Activated naive CD4-positive, alpha-beta T cell treated with anti-CD3 and anti-CD28 coated beads, Interleukin-2, amount 50 U/mL, for 72 hours (primary cell): ENCODE results near the gene SIGLEC1. TPM values are rescaled to one million over a fixed set of nuclear protein-coding genes. Genes with fewer than 3 reads are reported as not detected.
A peak's percentile ranks its signal among the peaks of the same experiment; 100 is the strongest.

ENCODE experiments used
- ATAC-seq, 2 donors: fragments of 150-1000 bp; cut with Tn5 transposase; 2 replicates each; pipeline ENCODE4 v1.10.0; 2021; ENCODE audit warnings: mild to moderate bottlenecking in 2 of 2, moderate library complexity in 2 of 2
- DNase-seq, 2 donors: peaks; one replicate each; pipeline ENCODE4 v3.0.0; 2021 to 2022; ENCODE audit warnings: low spot score in 2 of 2
- H3K27ac Mint-ChIP-seq, 2 donors: one replicate each; pipeline ENCODE4 v1.8.0; 2022; ENCODE audit warnings: mild to moderate bottlenecking in 2 of 2, mixed read lengths in 2 of 2
- H3K36me3 Mint-ChIP-seq, 2 donors: one replicate each; pipeline ENCODE4 v1.8.0; 2022; ENCODE audit warnings: mixed read lengths in 2 of 2
- H3K9me3 Mint-ChIP-seq, 2 donors: one replicate each; pipeline ENCODE4 v1.8.0; 2022; ENCODE audit warnings: mixed read lengths in 2 of 2
- total RNA-seq, 2 donors: library from RNA; stranded (reverse); gene quantifications; one replicate each; pipeline ENCODE4 v1.2.3, GENCODE V29; 2022

The SIGLEC1 gene
- total RNA-seq, 2 donors from 2014 or later = 0.14 TPM; not detected in 1

DNA sequence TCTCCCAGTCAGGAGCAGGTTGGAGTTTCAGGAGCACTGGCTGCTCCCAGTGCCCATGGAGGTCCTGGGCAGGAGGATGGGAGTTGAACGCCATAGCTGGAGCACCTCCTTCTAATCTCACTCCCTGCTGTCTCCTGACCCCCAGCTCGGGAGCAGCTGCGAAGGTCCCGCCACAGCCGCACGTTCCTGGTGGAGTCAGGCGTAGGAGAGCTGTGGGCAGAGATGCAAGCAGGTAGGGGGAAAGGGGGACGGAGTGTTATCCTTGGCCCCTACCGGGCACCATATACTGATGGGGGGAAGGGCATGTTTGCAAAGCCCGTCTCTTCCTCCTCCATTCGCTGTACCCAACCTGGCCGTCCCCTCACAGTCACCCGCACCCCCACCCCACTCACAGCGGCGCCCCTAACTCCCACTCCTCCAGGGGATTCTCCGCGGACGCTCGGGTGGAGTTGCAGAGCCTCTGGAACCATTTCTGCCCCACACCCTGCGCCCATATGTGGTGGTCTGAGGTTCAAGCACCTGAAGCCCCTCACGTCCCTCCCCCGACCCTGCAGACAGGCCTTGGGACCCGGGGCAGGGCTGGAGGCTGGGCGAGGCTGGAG is 36.8 kb upstream of the SIGLEC1 start:
- no peak overlapping the region for H3K27ac Mint-ChIP-seq
- no peaks in the 10 kb centered on the region for H3K36me3 Mint-ChIP-seq
- ATAC-seq = no peak
- DNase-seq = no peak
- no peaks in the 10 kb centered on the region for H3K9me3 Mint-ChIP-seq

DNA sequence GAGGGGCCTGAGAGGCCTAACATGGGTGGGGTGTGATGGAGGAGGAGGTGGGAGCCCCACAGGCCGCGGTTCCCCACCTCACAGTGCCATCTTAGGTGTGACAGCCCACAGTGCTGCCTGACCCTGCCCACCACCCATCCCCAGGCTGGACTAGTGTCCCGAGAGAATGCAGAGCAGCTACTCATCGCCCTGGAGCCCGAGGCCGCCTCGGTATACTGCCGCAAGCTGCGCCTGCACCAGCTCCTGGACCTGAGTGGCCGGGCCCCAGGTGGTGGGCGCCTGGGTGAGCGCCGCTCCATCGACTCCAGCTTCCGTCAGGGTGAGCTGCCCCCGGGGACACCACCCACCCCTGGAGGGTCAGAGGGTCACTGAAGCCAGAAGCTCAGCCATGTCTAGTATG is 35.7 kb upstream of the SIGLEC1 start:
- DNase-seq (no peak), ATAC-seq (no peak)
- no peak overlapping the region for H3K27ac Mint-ChIP-seq
- H3K9me3 Mint-ChIP-seq = no peaks in the 10 kb centered on the region
- no peaks in the 10 kb centered on the region for H3K36me3 Mint-ChIP-seq

DNA sequence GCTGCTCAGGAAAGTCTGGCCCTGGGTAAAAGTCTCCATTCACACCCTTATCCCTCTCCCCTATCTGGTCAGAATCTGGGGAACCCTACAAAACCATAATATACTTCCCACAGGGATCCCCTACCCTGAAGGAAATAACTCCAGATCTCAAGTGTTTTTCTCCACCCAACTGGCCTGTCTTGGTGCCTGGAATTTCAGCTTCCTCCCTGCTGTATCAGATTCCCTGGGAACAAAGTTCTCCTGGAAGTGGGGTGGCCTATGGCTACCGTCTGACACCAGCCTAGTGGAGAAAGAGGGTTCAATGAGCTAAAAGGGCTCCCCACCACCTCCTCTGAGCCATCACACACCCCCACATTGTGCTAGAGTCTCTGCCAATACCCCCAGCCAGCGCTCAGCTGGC is 35.1 kb upstream of the SIGLEC1 start:
- no peaks in the 10 kb centered on the region for H3K9me3 Mint-ChIP-seq
- no peak for DNase-seq
- H3K27ac Mint-ChIP-seq = no peak overlapping the region
- H3K36me3 Mint-ChIP-seq = no peaks in the 10 kb centered on the region
- no peak for ATAC-seq

DNA sequence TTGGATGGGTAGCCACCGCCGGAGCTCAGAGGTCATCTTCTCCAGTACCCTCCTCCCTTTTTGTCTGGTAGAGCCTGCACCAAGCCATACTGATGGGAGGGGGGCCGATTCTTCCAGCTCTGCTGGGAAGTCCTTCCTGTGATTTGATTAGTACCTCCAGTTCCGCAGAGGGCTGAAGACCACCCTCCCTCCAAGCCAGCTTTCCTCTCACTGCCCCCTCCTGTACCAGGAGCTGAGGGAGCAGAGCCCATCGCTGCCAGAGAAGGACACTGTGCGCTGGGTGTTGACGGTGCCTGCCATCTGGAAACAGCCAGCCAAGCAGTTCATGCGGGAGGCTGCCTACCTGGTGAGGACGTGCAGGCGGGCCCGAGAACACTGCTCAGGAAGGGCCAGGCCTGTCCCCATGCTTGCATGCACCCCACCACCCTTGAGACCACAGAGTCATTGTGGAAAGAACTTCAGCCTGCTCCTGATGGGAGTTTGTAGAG is 33.3 kb upstream of the SIGLEC1 start:
- ATAC-seq (no peak), DNase-seq (no peak)
- Mint-ChIP-seq H3K36me3 (no peaks in the 10 kb centered on the region), H3K27ac (no peak overlapping the region), H3K9me3 (no peaks in the 10 kb centered on the region)

DNA sequence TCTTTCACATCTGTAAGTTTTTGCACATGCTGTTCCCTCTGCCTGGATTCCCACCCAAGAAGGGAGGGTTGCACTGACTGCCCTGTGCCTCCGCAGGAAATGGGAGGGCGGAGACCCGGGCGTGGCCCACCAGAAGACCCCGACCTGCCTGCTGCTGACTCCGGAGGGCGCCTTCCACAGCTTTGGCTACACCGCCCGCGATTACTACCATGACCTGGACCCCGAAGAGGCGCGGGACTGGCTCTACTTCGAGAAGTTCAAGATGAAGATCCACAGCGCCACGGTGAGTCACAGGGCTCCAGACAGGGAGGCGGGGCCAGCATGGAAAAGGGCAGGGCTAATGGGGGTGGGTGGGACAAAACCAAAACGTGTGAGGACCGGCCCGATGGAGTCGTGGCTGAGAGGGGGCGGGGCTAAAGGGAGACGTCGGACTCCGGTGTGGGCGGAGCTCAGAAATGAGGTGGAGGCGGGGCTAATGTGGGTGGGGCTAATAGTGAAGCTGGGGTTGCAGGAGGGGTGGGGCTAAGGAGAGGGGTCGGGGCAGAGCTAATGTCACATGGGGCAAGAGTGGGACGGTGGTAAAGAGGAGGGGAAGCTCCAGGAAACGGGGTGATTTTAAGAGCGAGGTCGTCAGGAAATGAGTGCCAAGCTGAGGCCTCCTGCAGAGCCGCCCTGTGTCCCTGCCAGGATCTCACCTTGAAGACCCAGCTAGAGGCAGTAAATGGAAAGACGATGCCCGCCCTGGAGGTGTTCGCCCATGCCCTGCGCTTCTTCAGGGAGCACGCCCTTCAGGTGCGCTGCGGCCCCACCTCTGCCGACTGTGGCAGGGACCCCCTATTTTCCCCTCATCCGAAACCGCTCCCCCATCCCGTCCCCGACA is 32.6 kb upstream of the SIGLEC1 start:
- DNase-seq = peak in 1 of 2 donors; percentile 60
- ATAC-seq = peak in 1 of 2 donors; percentile 71
- Mint-ChIP-seq H3K36me3 (no peaks in the 10 kb centered on the region), H3K9me3 (no peaks in the 10 kb centered on the region), H3K27ac (no peak overlapping the region)

DNA sequence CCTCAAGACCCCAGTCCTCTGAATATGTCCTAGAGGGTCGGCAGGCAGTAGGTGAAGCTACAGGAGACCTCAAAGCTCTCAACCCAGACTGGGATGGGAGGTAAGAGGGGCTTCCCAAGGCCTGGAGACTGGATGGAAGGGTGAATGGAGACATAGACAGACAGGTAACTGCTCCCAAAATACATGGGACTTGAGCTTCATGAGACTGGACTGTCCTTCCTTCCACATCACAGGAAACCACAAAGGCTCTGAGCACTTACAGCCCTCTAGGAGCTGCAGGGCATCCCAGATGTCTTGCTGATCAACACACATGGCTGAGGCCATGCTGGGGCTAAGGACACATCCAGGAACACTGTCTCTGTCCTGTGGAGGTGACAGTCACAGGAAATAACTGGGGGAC is 31.6 kb upstream of the SIGLEC1 start:
- Mint-ChIP-seq H3K9me3 (no peaks in the 10 kb centered on the region), H3K36me3 (no peaks in the 10 kb centered on the region), H3K27ac (no peak overlapping the region)
- no peak for DNase-seq
- no peak for ATAC-seq

DNA sequence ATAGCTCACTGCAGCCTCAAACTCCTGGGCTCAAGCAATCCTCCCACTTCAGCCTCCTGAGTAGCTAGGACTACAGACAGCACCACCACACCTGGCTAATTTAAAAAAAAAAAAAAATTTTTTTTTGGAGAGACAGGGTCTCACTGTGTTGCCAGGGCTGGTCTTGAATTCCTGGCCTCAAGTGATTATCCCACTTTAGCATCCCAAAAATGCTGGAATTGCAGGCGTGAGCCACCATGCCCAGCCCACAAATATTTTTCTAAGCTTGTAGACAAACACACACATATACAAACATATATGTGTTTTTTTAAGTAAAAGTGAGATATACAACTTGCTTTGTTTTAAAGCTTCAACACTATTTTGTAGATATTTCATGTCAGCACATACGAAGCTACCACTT is 30.9 kb upstream of the SIGLEC1 start:
- Mint-ChIP-seq H3K36me3 (no peaks in the 10 kb centered on the region), H3K9me3 (no peaks in the 10 kb centered on the region), H3K27ac (no peak overlapping the region)
- ATAC-seq (no peak), DNase-seq (no peak)

DNA sequence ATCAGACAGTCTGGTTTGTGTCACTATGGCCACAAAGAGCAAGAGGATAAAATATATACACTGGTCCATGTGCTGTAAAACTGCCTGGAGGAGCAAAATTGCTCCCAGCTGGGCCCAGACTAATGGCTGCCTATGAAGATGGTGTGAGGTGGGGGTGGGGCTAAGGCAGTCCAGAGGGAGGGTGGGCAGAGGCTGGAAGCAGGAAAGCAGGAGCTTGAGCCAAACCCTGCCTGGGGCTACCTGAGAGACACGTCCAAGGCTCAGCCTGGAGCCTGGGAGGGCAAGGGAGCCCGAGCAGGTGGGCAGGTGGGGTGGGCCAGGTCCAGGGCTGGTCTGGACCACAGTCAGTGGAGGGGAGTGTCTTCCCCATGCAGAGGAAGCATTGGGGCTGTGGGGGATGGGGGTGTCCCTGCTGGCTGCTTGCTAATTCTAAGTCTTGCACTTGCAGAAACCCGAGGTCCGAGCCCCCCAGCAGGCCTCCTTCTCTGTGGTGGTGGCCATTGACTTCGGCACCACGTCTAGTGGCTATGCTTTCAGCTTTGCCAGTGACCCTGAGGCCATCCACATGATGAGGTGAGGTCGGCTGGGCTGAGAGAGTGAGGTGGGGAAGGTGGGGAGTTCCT is 29.5 kb upstream of the SIGLEC1 start:
- ATAC-seq (no peak), DNase-seq (no peak)
- Mint-ChIP-seq H3K9me3 (no peaks in the 10 kb centered on the region), H3K27ac (no peak overlapping the region), H3K36me3 (no peaks in the 10 kb centered on the region)

DNA sequence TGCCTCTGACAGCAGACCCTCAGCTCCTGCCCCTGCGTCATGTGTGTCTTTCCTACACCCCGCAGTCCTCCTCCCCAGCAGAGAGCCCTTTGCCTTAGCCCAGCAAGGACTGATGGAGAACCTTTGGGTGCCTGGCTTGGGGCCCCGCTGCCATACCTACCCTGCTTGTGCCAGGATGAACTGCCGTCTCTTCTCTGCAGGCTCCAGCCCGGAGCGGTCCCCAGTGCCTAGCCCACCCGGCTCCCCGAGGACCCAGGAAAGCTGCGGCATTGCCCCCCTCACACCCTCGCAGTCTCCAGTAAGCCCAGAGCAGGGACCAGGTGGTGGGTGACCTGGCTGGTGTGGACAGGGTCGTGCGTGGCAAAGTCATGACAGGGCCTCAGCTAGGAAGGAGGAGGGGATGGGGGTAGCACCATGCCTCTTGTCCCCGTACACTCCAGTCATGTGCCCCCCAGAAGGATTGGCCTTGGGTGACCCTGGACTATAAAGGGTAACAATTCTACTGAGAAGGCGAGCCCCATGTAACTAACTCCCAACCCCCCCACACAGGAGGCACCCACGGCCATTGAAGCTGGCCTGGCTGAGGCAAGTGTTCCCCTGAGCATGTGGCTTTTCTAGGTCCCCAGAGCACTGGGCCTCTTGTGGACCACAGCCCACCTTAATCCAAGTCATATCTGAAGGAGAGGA is 28.4 kb upstream of the SIGLEC1 start:
- H3K36me3 Mint-ChIP-seq = no peaks in the 10 kb centered on the region
- H3K27ac Mint-ChIP-seq = no peak overlapping the region
- ATAC-seq (no peak), DNase-seq (no peak)
- no peaks in the 10 kb centered on the region for H3K9me3 Mint-ChIP-seq

DNA sequence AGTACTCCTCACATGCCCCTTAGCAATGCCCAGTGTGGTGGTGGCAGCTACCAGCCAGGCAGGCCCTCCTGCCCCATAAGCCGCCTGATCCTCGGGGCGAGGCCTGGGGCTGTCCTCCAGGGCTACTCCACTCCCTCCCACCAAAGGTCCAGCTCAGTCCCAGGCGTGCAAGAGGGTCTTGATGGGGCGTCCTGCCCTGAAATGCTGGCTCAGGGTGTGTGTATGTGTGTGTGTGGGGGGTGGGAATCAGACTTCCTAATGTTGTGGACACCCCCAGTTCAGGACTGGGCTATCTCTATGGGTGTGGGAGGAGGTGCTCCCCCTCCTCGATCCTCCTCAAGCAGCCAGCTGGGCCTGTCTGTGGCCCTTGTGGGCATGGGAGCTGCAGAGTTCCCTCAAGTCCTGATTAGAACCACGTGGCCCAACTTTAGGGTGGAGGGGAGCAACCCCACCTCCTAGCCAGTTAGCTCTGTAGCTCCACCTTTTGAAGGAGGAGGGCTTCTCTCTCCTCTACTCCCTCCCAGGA is 27.6 kb upstream of the SIGLEC1 start:
- no peak for DNase-seq
- H3K9me3 Mint-ChIP-seq = no peaks in the 10 kb centered on the region
- no peak for ATAC-seq
- H3K36me3 Mint-ChIP-seq = no peaks in the 10 kb centered on the region
- H3K27ac Mint-ChIP-seq = no peak overlapping the region

DNA sequence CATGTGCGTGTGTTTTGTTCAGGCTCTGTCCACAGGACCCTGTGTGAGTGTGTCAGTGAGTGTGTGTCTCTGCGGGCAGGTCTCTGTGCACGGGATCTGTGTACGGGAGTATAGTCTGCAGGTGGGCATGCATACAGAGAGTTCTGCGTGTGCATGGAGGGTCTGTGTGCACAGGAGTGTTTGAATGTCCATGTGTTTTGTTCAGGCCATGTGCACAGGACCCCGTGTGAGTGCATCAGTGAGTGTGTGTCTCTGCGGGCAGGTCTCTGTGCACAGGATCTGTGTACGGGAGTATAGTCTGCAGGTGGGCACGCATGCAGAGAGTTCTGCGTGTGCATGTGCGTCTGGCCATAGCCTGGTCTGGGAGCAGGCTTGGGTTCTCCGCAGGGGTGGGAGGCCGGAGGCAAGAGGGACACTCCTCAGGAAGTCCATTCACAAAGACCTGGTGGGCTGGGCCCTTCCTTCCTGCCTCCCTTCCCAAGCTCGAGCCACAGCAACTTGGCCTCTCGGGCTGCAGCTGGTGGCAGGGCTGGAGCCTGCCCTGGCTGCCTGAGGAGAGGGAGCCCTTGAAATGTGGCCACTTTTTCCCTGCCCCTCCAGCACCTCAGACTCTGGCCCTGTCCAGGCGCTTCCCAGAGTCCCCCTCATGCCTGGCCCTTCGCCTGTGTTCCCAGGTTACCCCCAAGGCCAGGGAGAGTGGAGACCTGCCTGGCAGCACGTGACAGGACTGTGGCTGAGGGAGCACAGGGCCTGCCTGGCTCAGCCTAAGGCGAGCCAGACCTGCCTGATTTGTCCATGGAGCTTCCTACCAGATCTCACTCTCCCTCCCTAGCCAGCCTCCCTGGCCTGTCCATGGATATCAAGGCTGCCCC is 26.9 kb upstream of the SIGLEC1 start:
- no peak for ATAC-seq
- Mint-ChIP-seq H3K27ac (peak overlapping the region in 1 of 2 donors; percentile 39), H3K36me3 (no peaks in the 10 kb centered on the region), H3K9me3 (no peaks in the 10 kb centered on the region)
- no peak for DNase-seq

DNA sequence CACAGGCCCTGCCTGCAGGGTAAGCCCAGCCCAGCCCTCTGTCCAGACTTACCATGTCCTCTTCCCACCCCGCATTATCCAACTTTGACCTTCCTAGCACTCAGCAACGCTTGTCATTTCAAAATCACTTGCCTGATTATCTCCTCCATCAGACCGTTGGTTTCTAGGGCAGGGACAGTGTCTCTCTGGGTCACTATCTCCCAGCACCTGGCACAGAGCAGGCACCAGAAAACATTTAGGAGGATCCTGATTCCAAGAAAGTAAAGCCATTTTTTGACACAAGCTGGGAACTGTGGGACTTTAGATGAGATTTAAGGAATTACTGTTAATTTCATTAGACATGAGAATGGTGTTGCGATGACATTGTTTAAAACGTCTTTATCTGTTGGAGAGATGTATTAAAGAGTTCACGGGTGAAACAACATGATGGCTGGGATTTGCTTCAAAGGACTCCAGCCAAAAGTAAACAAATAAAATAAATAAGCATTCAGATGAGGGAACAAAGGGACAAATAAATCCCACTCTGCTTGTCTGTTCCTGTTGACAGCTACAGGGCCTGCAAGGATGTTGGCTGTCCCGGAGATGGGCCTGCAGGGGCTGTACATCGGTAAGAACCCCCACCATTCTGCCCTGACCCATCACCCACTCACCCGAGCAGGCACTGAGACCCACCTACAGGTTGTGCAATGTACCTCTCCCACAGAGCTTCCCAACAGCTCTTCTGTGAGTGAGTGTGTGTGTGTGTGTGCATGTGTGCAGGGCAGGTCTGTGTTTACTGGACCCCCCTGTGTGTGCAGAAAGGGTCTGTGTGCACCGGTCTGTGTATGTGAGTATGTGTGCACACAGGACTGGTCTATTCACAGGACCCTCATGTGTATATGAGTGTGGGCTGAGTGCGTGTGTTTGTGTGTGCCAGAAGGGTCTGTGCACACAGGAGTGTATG is 26.0 kb upstream of the SIGLEC1 start:
- Mint-ChIP-seq H3K27ac (peak overlapping the region in 1 of 2 donors; percentile 39), H3K9me3 (no peaks in the 10 kb centered on the region), H3K36me3 (no peaks in the 10 kb centered on the region)
- ATAC-seq (no peak), DNase-seq (no peak)

DNA sequence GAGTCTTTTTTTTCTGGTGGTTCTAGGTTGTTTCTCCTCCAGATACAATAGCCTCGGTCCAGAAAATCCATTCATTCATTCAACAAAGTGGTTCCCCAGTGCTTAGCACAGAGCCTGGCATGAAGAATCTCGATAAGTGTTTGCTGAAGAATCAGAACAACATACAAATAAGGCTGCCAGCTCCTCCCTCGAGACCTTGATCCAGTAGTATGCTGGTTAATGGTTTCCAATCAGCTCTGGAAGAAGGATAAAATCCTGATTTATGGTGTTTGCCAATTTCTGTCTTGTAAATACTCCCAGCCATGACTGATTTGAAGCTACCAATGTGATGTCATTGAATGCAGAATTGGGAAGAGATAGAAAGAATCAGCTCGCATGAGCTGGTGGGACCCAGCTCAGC is 23.4 kb upstream of the SIGLEC1 start:
- no peaks in the 10 kb centered on the region for H3K9me3 Mint-ChIP-seq
- no peak overlapping the region for H3K27ac Mint-ChIP-seq
- no peaks in the 10 kb centered on the region for H3K36me3 Mint-ChIP-seq
- ATAC-seq (no peak), DNase-seq (no peak)

DNA sequence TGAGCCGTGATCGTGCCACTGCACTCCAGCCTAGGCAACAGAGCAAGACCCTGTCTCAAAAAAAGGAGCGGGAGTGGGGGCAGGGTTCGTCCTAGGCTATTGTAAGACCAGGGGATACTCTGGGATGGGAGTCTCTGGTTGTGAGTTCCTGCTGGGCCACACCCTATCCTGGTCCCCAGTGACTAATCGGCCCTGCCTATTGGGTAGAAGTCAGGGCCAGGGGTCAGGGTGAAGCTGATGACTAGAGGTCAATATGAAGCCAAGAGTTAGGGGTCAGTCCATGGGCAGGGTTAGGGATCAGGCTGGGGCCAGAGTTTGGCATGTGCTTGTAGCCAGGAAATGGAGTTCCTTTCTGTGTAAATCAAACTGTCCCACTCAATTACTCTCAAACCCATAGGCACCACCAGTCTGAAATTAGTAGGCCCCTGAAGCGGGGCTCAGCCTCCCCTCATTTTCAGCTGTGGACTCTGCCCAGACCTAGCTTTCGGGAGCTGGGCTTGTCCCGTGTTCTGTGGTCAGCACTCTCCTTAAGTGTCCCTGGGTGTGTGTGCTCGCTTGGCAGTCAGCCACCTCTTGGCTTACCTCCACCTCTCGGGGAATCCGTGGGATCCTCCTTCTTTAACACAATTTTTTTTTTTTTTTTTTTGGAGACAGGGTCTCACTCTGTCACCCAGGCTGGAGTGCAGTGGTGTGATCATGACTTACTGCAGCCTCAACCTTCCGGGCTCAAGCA is 21.9 kb upstream of the SIGLEC1 start:
- no peak overlapping the region for H3K27ac Mint-ChIP-seq
- H3K9me3 Mint-ChIP-seq = no peaks in the 10 kb centered on the region
- DNase-seq (no peak), ATAC-seq (no peak)
- H3K36me3 Mint-ChIP-seq = no peaks in the 10 kb centered on the region
